Left renal cortex interstitium (tissue), 4 donors: ENCODE measurements around the gene SRPK1. TPM values are rescaled to one million over a fixed set of nuclear protein-coding genes. Genes with fewer than 3 reads are reported as not detected.
"Not testable (repeated sequence)": the region's sequence is repeated elsewhere in the genome, so short reads cannot be mapped to it uniquely, and the experiment has no call there.

Experiments used
- DNase-seq, 4 donors: peaks; one replicate each; pipeline ENCODE4 v3.0.0-alpha.2; 2013; ENCODE audit warnings: low read depth in 4 of 4, low spot score in 2 of 4, missing footprints in 1 of 4
- polyA plus RNA-seq, 4 donors: library from polyadenylated mRNA; unstranded; fragments of 120-200 nt; gene quantifications; one replicate each; pipeline ENCODE4 v1.2.1, GENCODE V29; 2013; ENCODE audit not compliant: insufficient read length in 4 of 4

The SRPK1 gene
- polyA plus RNA-seq, result 10 to 100 TPM; 43.3 to 56.8 (median 48.8) TPM

- peak; percentile 41 to 73 (median 72) for DNase-seq
Measured at GRCh38 chr6:35920793-35921732, at the start of gene SRPK1. SRPK1 (minus strand) TSS chr6:35921098; CDS start chr6:35921056, 42 bp downstream.

GRCh38 chr6:35970181-35970580 lies 49.3 kb upstream of the SRPK1 start:
- DNase-seq, result no peak

- no peak for DNase-seq
Measured at GRCh38 chr6:35969646-35970045, 48.7 kb upstream of the SRPK1 start.

- no peak for DNase-seq
Measured at GRCh38 chr6:35968821-35969220, 47.9 kb upstream of the SRPK1 start.

- DNase-seq, result no peak
Measured at GRCh38 chr6:35967076-35967774, 46.3 kb upstream of the SRPK1 start.

GRCh38 chr6:35962779-35963560 lies 42.1 kb upstream of the SRPK1 start:
- DNase-seq, result no peak

- no peak for DNase-seq
Measured at GRCh38 chr6:35960187-35960586, 39.3 kb upstream of the SRPK1 start.

GRCh38 chr6:35955970-35956369 lies 35.1 kb upstream of the SRPK1 start:
- no peak for DNase-seq

- DNase-seq, result no peak
Measured at GRCh38 chr6:35955521-35955920, 34.6 kb upstream of the SRPK1 start.

GRCh38 chr6:35955071-35955470 lies 34.2 kb upstream of the SRPK1 start:
- DNase-seq, result no peak

- no peak for DNase-seq
Measured at GRCh38 chr6:35954333-35954732, 33.4 kb upstream of the SRPK1 start.

- no peak for DNase-seq
Measured at GRCh38 chr6:35948725-35949124, 27.8 kb upstream of the SRPK1 start.

- no peak for DNase-seq
Measured at GRCh38 chr6:35945650-35946025, 24.7 kb upstream of the SRPK1 start.

- no peak for DNase-seq
Measured at GRCh38 chr6:35943390-35943789, 22.5 kb upstream of the SRPK1 start.

- DNase-seq, result no peak
Measured at GRCh38 chr6:35942355-35942754, 21.5 kb upstream of the SRPK1 start.

GRCh38 chr6:35941170-35941569 lies 20.3 kb upstream of the SRPK1 start:
- DNase-seq, result not testable (repeated sequence)

GRCh38 chr6:35940014-35940413 lies 19.1 kb upstream of the SRPK1 start:
- not testable (repeated sequence) for DNase-seq

- DNase-seq, result not testable (repeated sequence)
Measured at GRCh38 chr6:35939259-35939658, 18.4 kb upstream of the SRPK1 start.

- DNase-seq, result no peak
Measured at GRCh38 chr6:35936681-35937359, 15.9 kb upstream of the SRPK1 start.

GRCh38 chr6:35935469-35935868 lies 14.6 kb upstream of the SRPK1 start:
- DNase-seq, result no peak
